ENCODE data around the gene CFAP92.

DNA sequence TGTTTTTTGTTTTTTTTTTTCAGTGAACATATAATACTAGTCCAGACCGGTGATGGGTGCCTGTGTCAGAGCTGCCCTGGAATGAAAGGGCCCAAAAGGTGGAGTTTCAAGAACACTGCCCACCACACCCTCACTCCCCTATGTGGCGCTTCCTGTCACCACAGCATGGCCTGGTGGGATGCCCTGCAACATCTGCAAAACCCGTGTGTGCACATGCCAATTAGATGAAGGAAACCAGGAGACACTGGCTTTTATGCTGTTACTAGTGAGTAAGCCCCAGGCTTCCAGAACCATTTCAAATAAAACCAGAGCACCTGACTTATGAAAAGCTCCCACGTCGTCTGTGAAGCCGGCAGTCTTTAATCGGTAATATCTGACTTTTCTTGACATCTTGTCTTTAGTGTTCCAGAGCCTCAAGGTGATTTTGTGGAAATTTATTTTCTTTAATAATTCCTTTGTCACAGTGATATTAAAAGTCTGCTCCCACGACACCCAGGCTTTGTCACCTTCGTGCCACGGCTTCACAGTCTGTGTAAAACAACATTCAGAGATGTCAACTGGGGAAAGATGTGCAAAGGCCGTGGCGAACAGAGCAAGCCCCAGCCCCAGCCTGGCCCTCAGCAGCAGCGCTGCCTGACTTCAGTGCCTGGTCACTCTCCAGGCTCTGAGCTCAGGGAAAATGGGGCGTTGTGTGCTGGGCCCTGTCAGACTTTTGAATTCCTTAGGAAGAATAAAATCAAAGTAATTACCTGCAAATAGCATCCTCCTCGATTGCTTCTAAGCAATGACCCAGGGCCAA, 6.4 kb downstream of the CFAP92 start:
- TF ChIP-seq, protein P1, sequence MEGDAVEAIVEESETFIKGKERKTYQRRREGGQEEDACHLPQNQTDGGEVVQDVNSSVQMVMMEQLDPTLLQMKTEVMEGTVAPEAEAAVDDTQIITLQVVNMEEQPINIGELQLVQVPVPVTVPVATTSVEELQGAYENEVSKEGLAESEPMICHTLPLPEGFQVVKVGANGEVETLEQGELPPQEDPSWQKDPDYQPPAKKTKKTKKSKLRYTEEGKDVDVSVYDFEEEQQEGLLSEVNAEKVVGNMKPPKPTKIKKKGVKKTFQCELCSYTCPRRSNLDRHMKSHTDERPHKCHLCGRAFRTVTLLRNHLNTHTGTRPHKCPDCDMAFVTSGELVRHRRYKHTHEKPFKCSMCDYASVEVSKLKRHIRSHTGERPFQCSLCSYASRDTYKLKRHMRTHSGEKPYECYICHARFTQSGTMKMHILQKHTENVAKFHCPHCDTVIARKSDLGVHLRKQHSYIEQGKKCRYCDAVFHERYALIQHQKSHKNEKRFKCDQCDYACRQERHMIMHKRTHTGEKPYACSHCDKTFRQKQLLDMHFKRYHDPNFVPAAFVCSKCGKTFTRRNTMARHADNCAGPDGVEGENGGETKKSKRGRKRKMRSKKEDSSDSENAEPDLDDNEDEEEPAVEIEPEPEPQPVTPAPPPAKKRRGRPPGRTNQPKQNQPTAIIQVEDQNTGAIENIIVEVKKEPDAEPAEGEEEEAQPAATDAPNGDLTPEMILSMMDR (conservative IDR thresholded peaks at IDR 0.05): no peak
- TF ChIP-seq ZFX (IDR thresholded peaks at IDR 0.05): no peak
